HT1080 (cell line): ENCODE results near the gene PRR30. TPM values are rescaled to one million over a fixed set of nuclear protein-coding genes. Genes with fewer than 3 reads are reported as not detected.
A peak's percentile ranks its signal among the peaks of the same experiment; 100 is the strongest.

Experiments
- DNase-seq: peaks from one replicate; pipeline ENCODE4 v3.0.0-alpha.2; 2015; ENCODE audit warnings: low read depth
- total RNA-seq: library from RNA; depleted of rRNA; stranded (reverse); fragments of >200 nt; shearing (Covaris generic); gene quantifications from 2 replicates; pipeline ENCODE4 v1.2.3, GENCODE V29; 2014

The PRR30 gene
- total RNA-seq, 1 experiment from 2014 or later: not detected

DNA sequence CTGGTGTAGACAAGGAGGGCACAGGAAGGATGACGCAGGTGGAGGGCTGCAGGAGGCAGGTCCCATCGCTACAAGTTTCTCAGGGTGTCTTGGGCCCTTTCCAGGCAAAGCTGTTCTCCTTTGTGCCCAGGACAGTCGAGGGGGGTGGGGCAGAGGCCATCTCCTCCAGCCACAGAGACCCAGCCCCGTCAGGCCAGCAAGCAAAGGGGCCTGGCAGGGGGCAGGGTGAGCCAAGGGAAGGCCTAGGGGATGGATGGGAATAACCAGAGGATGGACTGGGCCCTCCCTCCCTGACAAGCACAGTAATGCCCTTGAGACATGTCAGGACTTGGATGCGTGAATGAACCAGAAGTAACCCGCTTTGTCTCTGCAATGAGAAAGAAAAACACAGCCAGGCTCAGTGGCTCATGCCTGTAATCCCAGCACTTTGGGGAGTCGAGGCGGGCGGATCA, 15.9 kb upstream of the PRR30 start:
- DNase-seq: no peak

DNA sequence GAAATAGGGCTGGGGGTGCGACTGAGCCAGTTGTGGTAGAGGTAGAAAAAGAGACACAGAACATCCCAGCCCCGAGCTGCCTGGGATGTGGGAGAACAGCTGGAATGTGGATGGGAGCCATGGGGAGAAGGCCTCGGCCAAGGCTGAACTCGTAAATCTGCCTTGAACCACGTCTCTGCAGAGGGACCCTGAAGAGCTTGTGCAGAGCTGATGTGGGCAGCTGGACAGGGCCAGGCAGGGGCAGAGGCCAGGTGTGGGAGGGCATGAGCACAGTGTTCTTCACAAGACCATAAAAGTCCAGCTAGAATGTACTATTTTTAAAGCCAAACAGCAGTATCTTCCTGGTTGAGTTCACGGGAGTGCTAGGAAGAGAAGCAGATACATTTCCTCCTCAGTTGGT, 15.3 kb upstream of the PRR30 start:
- no peak for DNase-seq

DNA sequence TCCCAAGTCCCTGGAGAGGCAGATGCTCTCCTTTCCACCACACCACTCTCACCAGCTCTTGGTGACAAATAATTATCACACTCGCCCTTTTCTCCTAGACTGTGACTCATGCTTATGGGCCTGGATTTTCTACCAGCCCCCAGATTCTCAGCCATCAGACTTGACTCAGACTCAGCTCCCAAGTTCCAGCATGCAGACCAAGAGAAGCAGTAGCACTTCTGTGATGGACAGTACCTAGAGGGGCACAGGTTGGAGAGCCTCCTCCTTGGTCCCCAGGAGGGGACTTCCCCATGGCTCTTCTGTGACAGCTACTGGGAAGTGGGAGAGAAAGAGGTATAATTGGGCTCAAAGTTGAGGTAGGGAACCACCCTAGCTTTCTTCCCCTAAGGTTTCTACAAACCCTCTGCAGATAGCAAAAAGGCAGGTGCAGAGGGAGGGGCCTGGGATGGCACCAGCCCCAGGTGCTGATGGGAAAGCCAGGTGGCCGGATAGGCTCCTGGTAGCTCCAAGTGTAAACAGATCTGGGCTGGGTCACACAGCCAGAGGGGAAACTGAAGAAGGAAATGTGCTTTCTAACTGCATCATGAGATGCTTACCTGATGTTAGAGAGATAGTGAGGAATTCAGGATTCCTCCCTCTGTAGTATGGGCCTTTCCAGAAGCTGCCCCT, 13.7 kb upstream of the PRR30 start:
- peak; percentile 59 for DNase-seq

DNA sequence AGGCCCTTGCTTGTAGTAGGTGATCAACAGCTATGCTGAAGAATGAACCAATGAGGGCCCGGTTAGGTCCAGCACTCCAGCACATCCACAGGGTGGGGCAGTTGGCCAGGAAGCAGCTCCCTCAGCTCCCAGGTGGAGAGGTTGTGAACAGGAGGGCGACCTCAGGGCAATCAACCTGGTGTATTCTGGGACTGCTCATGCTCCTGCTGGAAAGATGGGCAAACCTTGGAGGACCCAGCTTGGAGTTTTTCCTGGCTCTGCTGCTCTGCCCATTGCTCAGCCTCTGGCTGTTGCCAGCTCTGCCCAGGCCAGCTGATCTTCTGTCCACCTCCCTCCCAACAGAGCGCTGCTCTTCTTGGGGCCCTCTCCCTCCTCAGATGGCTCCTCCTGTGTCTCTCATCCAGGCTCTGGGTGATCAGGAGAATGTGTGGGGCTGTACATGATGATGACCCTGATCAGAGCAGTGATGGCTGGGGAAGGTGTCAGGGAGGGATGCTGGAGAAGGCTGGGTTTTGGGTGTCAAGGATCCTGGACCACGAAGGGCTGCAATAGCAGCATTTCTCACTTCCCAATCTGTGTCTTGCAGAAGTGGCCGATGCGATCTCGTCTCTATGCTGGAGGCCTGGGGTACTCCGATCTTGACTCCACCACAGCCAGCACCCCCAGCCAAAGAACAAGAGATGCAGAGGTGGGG, 13.0 kb upstream of the PRR30 start:
- no peak for DNase-seq

DNA sequence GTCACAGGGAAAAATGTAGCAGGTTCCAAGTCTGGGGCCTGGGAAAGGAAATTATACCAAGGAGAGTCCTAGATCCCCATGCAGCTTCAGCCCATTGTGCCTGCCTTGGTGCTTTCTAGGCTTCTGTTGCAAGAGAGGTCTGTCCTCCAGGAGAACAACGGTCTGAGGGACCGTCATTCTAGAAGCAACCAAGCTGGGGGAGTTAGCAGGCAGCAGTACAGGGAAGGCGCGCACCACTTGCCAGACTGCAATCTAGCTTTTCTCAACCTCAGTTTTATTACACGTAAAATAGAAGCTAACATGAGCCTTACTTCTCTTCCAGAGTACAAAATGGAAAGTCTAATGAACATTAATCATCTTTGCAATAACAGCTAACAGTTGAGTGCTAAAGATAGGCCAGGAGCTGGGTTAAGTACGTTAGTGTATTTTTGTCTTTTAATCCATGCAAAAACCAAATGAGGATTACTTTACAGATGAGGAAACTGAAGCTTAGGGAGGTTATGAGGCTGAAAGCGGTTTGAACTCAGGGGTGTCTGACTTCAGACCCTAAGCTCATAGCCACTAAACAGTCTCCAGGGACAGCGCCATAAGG, 11.5 kb upstream of the PRR30 start:
- no peak for DNase-seq

DNA sequence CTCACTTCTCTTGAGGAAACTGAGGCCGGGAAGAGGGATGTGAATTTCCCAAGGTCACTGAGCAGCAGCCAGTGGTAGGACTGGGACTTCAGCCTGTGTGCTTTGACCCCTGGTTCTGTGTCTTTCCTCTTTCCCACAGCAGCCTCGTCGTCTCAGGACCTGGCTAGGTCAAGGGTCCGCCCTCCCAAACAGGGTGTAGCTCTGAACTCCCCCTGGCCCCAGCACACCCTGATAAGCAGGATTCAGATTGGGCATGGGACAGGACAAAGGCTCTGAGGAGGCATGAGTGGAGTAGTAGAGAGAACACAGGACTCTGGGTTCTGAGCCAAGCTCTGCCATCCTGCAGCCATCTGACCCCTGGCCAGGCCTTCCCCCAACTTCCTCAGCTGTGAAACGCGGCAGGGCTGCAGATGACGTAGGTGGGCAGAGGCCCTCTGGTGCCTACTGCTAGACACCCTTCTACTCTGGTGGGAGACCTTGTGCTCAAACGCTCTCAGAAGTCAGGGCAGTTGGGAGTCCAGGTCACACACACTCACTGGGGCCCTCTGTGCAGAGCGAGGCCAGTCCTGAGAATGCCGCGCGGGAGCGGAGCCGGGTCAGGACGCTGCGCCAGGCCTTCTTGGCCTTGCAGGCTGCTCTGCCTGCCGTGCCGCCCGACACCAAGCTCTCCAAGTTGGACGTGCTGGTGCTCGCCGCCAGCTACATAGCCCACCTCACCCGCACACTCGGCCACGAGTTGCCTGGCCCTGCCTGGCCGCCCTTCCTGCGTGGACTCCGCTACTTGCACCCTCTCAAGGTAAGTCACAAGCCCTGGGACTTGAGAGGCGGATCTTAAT, 10.6 kb upstream of the PRR30 start:
- DNase-seq: no peak

DNA sequence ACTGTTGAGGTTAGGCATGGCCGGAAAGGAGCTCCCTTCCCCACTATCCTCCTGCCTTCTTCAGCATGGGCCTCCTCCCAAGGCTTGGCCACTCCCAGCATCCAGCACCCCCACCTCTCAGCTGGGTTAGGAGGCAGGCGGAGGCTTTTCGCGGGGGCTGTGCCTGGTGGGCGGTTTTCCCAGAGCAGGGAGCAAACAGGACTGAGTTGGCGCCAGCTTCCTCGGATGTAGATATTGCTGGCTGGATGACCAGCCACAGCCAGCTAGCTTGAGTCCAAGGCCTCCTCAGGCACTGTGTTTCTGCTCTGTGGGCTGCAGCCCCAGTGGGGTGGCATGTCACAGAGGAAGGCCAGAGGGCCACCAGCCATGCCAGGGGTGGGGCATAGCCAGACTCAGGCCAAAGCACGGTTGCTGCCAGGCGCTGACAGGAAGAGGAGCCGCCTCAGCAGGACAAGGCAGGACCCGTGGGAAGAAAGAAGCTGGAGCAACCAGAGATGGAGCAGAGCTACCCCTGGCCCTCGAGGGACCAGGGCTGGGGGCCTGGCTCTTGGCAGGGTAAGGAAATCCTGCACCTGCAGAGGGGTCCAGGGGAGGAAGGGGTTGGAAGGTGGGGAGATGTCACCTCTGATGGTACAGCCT, 9.7 kb upstream of the PRR30 start, which contains the start of gene TCF23:
TSS of gene TCF23 (plus strand) at position 204 of the 639 bp plus-strand sequence. CDS start at position 334, 130 bp downstream.
- DNase-seq: no peak

DNA sequence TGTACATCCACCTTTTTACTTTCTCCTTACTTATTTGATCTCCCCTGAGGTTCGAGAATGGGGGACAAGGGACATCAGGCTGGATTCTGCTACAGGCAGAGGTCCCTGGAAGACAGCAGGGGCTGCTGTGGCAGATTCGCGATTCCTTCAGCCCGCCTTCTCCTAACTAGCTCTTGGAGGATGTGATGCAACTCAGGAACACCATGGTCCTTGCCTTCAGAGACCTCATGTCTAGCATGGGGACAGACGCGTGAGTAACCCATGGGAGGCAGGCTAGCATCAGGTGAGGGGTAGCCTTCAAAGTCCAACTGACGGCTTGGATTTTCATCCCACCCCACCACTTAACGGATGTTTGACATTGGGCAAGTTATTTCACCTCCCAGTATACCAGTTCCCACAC, 8.7 kb upstream of the PRR30 start:
- no peak for DNase-seq

DNA sequence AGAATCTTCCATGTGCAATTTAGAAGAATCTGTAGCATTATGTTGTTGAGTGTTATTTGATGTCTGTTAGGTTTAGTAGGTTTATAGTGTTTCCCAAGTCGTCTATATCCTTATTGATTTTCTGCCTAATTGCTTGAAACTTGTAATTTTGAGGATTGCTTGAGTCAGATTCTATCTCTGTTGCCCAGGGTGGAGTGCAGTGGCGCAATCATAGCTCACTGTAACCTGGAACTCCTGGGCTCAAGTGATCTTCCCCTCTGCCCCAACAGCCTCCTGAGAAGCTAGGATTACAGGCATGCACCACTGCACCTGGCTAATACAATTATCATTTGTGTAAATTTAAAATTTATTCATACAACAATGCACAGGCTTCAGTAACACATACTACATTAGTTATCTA, 6.5 kb upstream of the PRR30 start:
- no peak for DNase-seq

DNA sequence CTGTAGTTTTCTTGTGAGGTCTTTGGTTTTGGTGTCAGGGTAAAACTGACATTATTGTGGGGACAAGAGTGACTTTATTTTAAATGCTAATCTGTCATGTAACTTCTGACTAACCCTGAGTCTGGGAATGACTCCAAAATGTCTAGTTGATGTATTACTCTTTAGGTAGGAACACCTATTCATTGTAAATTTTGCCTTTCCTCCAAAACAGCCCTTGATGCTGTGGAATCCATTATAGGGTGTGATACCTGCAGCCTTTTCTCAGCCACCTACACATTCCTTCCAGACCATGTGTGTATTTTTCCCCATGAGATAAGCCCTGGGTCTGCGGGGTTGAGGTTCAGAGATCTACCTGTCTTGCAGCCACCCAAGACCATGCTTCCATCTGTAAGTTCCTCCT, 4.1 kb upstream of the PRR30 start:
- no peak for DNase-seq

DNA sequence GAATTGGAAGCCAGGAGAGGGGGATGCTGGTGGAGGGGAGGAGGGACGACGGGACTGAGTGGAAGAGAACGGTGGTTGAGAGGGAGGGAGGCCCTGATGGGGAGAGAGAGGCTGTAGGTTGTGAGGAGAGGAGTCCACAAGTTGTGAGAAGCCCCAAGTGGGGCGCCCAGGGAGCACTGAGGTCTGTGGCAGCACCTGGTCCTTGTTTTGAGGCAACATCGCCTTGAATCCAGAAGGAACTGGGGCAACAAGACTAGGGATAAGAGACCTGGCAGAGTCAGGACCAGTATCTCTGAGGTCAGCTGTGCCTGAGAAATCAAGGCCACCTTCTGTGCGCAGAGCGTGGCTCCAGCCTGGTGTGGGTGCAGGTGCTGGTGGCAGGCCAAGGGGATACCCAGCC, 1.1 kb downstream of the PRR30 start:
- DNase-seq: no peak

DNA sequence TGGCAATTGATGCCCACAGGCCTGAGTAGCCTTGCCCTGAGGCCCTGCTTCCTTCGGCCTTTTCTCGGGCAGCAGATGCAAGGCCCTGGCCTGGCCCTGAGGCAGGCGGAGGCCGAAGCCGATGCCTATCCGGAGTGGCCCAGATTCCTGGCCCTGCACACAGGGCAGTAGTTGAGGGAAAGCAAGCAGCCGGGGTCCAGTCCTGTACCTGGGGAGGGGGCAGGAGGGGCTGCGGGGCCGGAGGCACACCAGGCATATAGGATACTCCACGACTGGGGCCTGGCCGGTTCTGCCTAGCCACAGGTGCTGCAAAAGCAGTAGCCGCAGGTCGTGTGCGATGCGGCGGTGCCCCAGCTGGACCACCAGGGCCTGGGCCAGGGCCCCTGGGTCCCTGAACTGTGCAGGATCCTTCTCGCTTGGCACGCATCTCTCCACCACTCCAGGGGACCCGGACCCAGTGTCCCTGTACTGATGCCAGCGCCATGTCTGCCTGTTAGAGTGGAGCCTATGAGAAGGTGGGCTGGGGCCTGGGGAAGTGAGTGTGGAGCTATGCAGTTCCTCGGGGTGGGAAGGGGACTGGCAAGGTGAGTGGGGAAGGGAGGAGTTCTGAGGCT, 1.8 kb downstream of the PRR30 start:
- no peak for DNase-seq

DNA sequence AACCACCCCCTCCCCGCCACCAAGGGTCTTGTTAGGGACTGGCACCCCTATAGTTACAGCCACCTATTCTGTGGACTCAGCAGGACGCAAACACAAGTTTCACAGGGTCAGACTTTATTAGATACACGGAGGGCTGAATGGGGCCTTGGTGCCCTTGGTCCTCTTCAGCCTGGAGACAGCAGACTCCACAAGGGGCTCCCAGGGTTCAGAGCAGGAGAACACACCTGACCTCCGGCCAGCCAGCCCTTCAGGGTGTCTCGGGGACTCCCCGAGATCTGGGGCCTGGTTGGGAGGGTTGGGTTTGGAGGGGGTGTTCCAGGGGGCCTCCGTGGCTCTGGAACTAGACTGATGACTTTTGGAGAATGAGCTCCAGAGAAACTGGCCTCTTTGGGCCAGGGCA, 2.5 kb downstream of the PRR30 start:
- DNase-seq: no peak

DNA sequence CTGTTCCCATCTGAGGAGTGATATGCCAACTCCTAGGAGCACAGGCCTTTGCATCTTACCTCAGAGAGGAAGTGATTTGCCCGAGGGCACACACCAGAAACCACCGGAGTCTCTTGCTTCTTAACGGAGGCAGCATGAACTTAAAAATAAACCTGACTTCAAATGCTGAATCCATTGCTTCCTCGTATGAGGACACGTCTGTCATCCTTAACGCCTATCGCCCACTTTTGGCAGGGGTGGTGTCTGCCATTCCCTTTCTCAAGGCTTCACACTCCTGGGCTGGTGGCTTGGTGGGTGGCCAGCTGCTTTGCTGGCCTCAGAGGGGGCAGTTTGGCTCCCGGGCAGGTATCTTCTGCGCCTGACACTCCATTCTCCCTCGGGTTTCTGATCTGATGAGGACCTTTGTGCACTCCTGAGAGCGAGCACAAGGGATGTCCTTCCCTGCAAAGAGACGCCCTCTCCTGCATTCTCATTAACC, 3.7 kb downstream of the PRR30 start:
- no peak for DNase-seq

DNA sequence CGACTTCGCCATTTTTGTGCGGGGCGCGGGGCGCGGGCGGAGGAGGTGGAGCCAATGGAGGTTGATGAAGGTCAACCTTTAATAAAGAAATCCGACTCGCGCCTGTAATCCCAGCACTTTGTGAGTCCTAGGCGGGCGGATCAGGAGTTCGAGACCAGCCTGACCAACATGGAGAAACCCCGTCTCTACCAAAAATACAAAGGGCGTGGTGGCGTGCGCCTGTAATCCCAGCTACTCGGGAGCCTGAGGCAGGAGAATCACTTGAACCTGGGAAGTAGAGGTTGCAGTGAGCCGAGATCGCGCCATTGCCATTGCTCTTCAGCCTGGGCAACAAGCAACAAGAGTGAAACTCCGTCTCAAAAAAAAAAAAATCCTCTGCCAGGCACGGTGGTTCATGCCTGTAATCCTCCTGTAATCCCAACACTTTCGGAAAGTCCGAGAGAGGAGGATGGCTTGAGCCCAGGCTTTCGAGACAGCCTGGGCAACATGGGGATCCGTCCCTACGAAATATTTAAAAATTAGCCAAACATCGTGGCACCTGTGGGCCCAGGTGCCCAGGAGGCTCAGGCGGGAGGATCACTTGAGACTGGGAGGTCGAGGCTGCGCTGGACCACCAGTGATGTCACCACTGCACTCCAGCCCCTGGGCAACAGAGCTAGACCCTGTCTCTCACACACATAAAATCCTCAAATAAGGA, 4.3 kb downstream of the PRR30 start:
- DNase-seq: no peak

DNA sequence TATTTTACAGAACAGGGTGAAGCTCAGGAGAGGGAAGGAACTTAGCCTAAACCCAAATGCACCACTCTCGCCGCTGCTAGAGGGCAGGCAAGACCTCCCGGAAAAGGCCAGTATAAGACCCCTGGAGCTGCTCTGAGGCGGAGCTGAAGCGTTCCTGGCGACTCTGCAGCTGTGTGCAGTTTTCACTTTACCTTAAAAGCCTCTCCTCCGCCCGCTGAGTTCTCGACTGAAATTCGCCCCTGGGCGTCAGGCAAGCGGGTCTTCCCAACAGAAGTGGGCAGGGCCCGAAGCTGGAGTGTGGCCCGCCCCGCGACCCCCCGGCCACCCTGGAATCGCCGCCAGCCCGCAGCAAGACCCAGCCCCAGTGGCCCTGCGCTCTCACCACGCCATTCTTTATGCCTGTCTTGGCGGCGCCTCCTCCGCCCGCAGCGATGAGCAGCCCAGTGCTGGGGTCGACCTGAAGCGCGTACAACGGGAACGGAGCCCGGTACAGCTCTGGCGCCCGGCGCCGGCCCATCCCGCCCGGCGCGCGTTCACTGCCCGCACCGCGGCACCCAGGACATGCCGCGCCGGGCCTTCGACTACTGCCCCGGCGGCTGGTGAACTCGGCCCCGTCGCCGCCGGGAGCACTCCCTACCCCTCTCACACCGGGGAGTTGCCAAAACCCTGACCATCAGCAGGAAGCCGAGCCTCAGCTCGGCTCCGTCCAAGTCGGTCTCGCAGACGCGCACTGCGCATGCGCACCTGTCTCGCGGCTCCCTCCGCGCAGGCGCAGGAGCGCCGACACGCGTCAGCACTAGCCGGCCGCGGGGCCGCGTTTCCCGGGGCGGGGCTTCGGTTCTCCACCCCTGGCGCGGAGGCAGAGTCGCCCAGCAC, 5.1 kb downstream of the PRR30 start, which contains the start of gene PREB:
TSS of gene PREB (minus strand) at position 732 of the 876 bp plus-strand sequence. CDS start at position 517, 215 bp downstream.
- peak; percentile 90 for DNase-seq

DNA sequence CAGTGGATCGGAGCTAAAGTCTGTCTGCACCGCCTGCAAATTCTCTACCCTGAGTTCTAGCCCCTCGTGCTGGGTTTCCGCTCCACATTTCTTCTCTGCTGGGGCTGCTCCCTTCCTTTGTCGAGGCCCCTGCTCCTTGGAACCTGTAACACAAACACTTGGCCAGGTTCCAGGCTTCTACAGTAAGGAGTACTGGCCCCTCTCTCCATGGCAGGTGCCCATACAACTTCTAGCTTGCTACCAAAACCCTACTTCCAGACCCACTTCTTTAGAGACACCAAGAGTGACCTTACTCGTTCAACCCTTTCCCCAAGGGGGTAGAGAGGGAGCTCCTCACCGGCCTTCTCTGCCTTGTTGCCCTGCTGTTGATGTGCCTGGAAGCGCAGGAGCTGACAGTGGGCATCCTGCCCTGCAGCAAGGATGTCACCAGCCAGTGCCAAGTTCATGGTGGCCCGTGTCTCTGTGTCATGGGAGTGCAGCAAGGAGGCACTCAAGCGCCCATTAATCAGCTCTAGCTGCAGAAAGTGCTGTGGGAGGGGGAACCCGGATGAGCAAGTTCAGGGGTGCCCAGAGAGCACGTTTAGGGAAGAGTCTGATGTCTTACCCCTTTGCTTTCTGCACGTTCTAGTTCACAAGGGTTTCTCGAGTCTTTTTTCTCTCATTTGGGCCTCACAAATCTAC, 5.9 kb downstream of the PRR30 start:
- DNase-seq: no peak

DNA sequence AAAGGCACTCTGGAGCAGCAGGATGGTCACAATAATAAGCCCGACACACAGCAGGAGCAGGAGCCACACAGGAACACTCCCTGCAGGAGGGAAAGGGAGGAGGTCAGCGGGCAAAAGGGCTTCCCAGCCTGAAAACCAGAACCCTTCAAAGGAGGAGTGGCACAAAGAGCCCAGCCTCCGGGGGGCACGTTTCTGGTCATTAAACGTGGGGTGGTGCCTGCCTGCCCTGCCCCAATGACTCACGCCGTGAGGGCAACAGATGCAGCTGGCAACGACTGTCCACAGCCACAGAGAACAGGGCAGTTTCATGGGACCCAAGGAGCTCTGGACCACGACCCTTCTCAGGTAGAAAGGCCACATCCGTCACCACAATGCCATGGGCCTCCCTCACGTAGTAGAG, 7.8 kb downstream of the PRR30 start:
- DNase-seq: no peak
